H1 (cell line): ENCODE results near the gene ATP9B. TPM values are rescaled to one million over a fixed set of nuclear protein-coding genes. Genes with fewer than 3 reads are reported as not detected.

Source experiments
- CHD1 ChIP-seq: IDR thresholded peaks from 2 replicates; pipeline ENCODE4 v1.6.1; 2012; ENCODE audit warnings: low read depth, low read length, improper control_type of control experiment
- CHD2 ChIP-seq: IDR thresholded peaks from 2 replicates; pipeline ENCODE4 v1.6.1; 2012; ENCODE audit warnings: low read length, improper control_type of control experiment
- CHD7 ChIP-seq: fragments of 300-600 bp; sonication (generic); IDR thresholded peaks from 2 replicates; pipeline ENCODE4 v1.7.1; 2012; ENCODE audit warnings: low read length, moderate library complexity, mild to moderate bottlenecking, inconsistent platforms; ENCODE audit not compliant: insufficient replicate concordance
- KDM5A ChIP-seq: fragments of 200-600 bp; IDR thresholded peaks from 2 replicates; pipeline ENCODE4 v1.7.1; 2012; ENCODE audit warnings: mild to moderate bottlenecking, low read length, inconsistent platforms, mixed read lengths
- SIN3A ChIP-seq, 2 experiments: IDR thresholded peaks in 1 of 2; conservative IDR thresholded peaks in 1 of 2; 2 replicates each; pipeline ENCODE4 v1.6.1; 2011 to 2012; ENCODE audit warnings: low read length in 2 of 2, improper control_type of control experiment in 1 of 2, low read depth in 1 of 2, mild to moderate bottlenecking in 1 of 2
- SIX5 ChIP-seq: IDR thresholded peaks from 2 replicates; pipeline ENCODE4 v1.6.1; 2011; ENCODE audit warnings: mild to moderate bottlenecking, low read depth, low read length
- SP2 ChIP-seq: IDR thresholded peaks from 2 replicates; pipeline ENCODE4 v1.6.1; 2012; ENCODE audit warnings: mild to moderate bottlenecking, low read length, inconsistent platforms
- TAF1 ChIP-seq: IDR thresholded peaks from 2 replicates; pipeline ENCODE4 v1.6.1; 2011; ENCODE audit warnings: mild to moderate bottlenecking, low read depth, low read length
- TBP ChIP-seq: IDR thresholded peaks from 2 replicates; pipeline ENCODE4 v1.6.1; 2011; ENCODE audit warnings: low read depth, low read length, improper control_type of control experiment
- TEAD4 ChIP-seq: IDR thresholded peaks from 2 replicates; pipeline ENCODE4 v1.6.1; 2012; ENCODE audit warnings: low read depth, low read length, inconsistent platforms, mixed read lengths
- polyA plus RNA-seq, 7 experiments: library from polyadenylated mRNA; depleted of rRNA in 3 of 7; stranded (reverse) in 5 of 7; unstranded in 2 of 7; fragments of >200 nt in 5 of 7; fragments of 200-250 nt in 2 of 7; gene quantifications; 1 replicate in 5 of 7; 2 replicates in 1 of 7; 4 replicates in 1 of 7; pipeline versions ENCODE4 v1.2.1 to v1.2.3, GENCODE V29; 2011 to 2013; ENCODE audit warnings: missing spikeins in 2 of 7, mixed read lengths in 2 of 7
- total RNA-seq: library from RNA; stranded (reverse); fragmentation: NEBNext Ultra II Directional; extraction: Animal tissue kit (Norgen Biotek cat#: 25700); gene quantifications from 2 replicates; pipeline ENCODE4 v1.2.1, GENCODE V29; 2021

The ATP9B gene
- total and polyA plus RNA-seq, 2 of the 8 experiments (the other 6 are each of a cell fraction or from before 2014, with no cell fraction given): 15.1 to 21.7 TPM

DNA sequence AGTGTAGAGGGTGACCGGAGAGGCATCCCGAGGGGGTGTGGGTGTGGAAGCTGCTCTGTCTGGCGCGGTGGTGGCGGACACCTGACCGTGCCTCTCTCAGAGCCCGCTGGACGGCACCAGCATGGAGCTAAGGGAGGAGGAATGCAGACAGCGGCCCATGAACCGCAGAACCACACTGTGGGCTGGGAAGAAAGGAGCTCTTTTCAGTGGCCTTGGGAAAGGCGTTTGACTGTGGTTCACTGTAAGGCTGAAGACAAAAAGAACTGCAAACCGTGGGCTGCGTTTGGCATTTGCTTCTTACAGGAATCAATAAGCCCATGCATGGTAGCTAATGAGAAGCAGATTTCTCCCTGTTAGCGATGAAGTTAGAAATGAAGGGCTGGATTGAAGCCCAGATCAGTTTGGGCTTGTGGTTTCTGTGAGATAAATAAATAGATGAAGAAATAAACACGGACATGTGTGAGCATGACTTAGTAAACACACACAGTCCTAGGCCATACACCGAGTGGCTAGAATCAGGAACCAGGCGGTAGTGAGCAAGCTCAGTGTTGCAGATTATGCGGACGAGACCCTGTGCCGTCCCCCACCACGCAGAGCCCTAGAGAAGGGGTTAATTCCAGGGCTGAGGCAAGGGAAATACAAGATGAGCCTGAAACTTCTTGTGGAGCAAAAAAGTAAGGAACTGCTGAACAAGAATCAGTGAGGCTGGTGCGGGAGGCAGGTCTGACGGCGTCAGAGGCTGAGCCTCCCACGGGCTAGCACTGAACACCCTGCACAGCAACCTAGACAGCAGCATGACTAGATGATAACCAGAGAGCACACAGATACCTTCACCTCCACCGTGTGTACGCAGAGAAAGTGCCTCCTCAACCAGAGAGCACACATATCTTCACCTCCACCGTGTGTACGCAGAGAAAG, 297.2 kb downstream of the ATP9B start (continued):
- no peak for TF ChIP-seq CHD7
- no peak for TF ChIP-seq TAF1
- TF ChIP-seq SIN3A (conservative IDR thresholded peaks at IDR 0.05 in 1 of 2, IDR thresholded peaks at IDR 0.05 in 1 of 2; ENCODE audit: low read depth in 1 of 2, low read length in 2 of 2): no peak
- no peak for TF ChIP-seq TBP
- no peak for TF ChIP-seq SP2
- no peak for TF ChIP-seq CHD1
- TF ChIP-seq TEAD4: no peak
- TF ChIP-seq KDM5A: no peak
- no peak for TF ChIP-seq CHD2
- no peak for TF ChIP-seq SIX5
